NCI-H2081 (cell line): ENCODE measurements around the gene RHOBTB1.
A peak's percentile ranks its signal among the peaks of the same experiment; 100 is the strongest.

Experiments
- DNase-seq, 2 experiments: peaks; one replicate each; lab custom pipeline; 2025; lab: John Stamatoyannopoulos, UW

RHOBTB1 gene

GRCh38 chr10:60964257-60965235 lies 20.6 kb upstream of the RHOBTB1 start:
- DNase-seq: peak; percentile 35 to 72

- DNase-seq: peak in 1 of 2 experiments; percentile 1
Observed at GRCh38 chr10:60963441-60964256, 19.7 kb upstream of the RHOBTB1 start.

- DNase-seq: no peak
Observed at GRCh38 chr10:60962946-60963345, 19.0 kb upstream of the RHOBTB1 start.

GRCh38 chr10:60960913-60961312 lies 16.9 kb upstream of the RHOBTB1 start:
- no peak for DNase-seq

- DNase-seq: no peak
Observed at GRCh38 chr10:60960031-60960430, 16.0 kb upstream of the RHOBTB1 start.

GRCh38 chr10:60958892-60959601 lies 15.1 kb upstream of the RHOBTB1 start:
- DNase-seq: no peak

GRCh38 chr10:60957667-60958221 lies 13.8 kb upstream of the RHOBTB1 start:
- no peak for DNase-seq

- peak in 1 of 2 experiments; percentile 44 for DNase-seq
Observed at GRCh38 chr10:60955957-60956425, 12.0 kb upstream of the RHOBTB1 start.

- no peak for DNase-seq
Observed at GRCh38 chr10:60955316-60955715, 11.3 kb upstream of the RHOBTB1 start.

GRCh38 chr10:60954035-60954434 lies 10.1 kb upstream of the RHOBTB1 start:
- DNase-seq: no peak

GRCh38 chr10:60953420-60953819 lies 9.4 kb upstream of the RHOBTB1 start:
- no peak for DNase-seq

- DNase-seq: no peak
Observed at GRCh38 chr10:60952846-60953220, 8.8 kb upstream of the RHOBTB1 start.

GRCh38 chr10:60952067-60952845 lies 8.3 kb upstream of the RHOBTB1 start:
- DNase-seq: no peak

GRCh38 chr10:60951272-60951724 lies 7.3 kb upstream of the RHOBTB1 start:
- DNase-seq: peak in 1 of 2 experiments; percentile 11

- no peak for DNase-seq
Observed at GRCh38 chr10:60950300-60950699, 6.3 kb upstream of the RHOBTB1 start.

GRCh38 chr10:60948851-60949250 lies 4.9 kb upstream of the RHOBTB1 start:
- no peak for DNase-seq

GRCh38 chr10:60944910-60945297 lies 919 bp upstream of the RHOBTB1 start:
- no peak for DNase-seq

- peak; percentile 40 to 50 for DNase-seq
Observed at GRCh38 chr10:60943316-60944057, 498 bp downstream of the RHOBTB1 start.

GRCh38 chr10:60942788-60943315 lies 1.1 kb downstream of the RHOBTB1 start:
- no peak for DNase-seq
